TTC549 (cell line): ENCODE measurements around the gene IGFBP2.

Experiments
- FAIRE-seq: peaks from 2 replicates; lab custom pipeline; 2012; peaks lifted over from hg19 to GRCh38; lab: Jason Lieb, UNC

Gene IGFBP2

DNA sequence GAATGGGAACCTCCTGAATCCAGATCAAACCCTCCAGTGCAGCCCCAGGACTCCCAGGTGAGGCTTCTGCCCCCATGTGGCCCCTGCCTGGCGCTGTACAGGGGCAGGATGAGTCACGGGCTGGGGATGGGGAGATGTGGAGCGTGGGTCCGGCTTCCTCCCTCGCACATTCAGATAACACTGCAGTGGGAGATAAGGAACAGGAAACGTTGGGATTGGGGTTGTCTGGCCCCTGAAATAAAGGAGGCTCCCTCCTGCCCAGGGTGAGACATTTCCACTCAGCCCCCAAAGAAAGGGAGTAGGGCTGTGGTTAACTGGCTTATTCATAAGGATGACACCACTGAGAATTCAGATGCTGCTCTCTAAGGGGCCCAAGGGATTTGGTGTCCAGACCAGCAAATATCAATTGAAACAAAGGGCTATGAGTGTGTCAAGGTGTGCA, 31.4 kb downstream of the IGFBP2 start:
- FAIRE-seq, result no peak

DNA sequence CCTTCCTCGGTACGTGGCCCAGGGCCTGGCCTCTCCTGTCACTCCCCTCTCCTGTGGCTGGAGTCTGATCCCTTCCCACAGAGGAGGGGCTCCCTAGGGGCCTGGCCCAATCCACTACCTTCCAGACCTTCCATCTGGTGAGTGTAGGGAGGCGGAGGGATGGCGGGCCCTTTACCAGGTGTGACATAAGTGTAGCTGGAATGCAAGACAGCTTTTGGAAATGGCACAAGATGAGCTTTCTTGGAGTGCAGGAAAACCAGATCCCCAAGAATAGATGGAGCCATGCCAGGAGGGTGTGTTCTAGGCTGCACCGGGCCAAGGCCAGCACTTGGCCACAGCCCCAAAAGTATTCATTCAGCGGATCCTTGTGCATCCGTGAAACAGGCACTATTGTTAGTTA, 32.0 kb downstream of the IGFBP2 start:
- no peak for FAIRE-seq

DNA sequence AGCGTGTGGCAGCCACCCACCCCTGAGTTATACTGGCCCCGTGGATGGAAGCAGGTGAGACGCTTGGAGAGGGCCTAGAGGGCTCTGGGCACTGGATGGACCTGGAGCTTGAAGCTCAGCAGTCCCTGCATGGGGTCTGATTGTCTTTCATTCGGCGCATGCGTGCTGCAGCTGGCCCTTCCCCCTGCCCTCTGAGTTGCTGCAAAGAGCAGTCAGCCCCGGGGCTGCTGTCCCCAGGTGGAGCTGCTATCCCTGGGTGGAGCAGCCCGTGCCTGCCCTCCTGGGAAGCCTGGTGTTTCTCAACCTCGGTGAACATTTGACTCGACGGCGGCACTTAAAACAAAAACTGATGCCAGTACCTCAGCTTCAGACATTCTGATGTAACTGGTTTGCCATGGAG, 32.5 kb downstream of the IGFBP2 start:
- no peak for FAIRE-seq

DNA sequence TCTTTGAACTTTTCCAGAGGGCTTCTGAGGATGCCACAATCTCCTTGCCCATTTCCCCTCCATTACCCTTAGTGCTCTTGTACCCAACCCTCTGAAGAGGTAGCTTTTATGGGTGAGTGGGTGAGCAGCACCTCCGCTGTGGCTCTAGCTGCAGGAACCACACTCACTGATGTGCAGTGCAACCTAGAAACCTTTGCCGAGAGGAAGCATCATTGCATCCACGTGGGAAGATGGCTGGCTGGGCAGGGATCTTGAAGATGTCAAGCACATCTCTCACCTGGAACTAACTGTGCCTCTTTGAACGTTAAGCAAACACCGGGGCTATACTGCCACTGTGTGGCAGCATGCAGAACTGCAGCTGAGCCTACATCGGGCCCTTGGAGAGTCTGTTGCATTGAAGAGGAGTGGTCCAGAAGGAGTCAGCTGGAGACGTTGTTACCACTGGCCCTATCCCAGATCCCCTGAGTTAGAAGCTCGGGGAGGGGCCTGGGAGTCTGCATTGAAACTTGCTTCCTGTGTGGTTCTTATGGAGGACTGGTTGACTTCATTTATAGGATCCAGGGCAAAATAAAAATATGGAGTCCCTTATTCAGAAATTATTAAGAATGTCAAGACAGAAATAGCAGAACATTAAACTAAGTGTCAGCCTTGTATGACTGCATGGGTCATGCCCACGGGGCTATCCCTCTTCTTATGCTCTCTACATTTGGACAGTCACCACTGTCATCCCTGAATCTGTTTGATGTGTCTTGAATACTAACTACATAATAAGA, 33.4 kb downstream of the IGFBP2 start:
- FAIRE-seq, result no peak

DNA sequence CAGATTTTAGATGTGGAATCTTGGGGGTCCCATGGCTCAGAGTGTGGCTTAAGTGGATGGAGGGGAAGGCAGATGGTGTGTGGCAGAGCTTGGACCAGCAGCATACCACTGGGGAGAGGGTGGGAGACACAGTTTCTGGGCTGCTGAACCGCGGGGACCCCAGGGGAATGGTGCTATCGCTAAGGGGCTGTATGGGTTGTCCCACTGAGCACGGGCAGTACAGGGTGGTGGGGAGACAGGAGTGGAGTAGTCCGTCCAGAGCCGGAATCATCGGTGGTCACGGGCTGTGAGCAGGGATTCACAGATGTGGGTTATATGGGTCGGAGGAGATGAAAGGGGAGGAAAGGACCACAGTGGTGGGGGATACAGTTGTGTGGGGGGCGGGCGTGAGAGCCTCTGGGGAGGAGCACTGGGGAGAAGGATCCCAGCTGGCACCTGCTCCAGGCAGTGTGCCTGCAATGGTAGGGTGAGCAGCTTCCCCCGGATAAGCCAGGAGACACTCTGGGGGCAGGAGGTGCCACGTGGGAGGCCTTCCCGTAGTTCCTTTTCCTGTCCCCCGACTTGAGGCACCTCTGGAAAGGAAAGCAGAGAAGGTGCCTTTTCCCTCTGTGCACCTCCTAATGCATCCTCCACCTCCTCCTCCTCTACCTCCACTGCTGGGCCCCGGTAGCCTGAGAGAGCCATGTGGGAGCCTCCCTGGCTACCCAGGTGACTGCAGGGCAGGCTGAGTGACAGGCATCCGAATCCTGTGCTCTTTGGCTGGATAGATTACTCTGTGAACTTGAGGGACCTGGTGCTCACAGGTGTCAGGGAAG, 37.3 kb downstream of the IGFBP2 start:
- FAIRE-seq, result no peak

DNA sequence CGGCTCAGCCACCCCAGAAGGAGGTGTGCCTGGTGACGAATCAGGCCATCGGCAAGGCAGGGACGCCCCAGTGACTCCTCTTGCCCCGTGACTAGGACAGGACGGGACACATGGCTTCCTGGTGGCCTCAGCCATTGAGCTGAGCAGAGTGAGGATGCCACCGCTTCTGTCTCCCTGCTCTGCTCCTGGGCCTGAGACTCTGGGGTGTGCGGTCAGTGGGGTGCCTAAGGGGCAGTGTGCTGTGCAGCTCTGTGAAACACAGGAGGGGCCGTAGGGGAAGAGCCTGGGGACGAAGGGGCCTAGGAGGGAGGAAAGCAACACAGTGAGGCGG, 37.8 kb downstream of the IGFBP2 start:
- no peak for FAIRE-seq

DNA sequence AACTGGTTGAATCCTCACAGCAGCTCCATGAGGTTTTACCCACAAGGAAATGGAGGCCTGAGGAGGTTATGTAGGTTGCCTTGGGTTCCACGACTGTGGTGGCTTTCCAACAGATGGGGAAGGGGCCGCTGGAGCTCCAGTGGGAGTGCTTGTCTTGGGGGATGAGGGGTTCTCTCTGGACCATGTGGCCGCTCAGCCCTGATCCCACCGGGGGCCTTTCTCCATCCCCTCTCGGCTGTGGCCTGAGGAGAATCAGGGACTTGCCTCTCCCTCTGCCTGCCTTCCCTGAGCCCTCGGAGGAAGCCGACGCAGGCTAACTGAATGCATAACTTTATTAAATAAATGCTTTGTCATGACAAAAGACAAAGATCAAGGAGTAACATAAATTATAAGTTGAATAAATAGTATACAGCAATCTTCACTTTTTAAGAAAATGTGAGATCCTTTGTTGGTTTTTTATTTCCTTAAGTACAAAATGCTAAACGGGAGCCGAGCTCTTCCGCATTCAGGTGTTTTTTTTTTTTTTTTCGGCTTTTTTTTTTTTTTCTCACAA, 38.6 kb downstream of the IGFBP2 start:
- no peak for FAIRE-seq

DNA sequence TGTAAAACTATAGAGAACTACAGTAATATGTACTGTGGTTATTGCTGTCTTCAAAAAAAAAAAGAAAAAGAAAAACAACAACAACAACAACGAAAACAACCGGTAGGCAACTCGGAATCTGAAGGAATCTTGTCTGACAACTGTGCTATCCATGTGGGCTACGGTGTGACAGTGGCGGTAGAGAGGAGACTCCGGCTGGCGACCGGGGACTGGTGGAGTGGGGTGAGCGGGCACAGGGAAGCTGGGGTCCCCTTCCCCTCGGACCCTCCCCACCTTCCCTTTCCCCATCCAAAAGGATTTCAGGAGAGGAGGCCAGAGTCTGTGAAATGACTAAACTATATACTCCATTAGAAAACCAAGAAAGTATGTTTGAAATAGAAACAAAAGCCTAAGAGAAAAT, 39.2 kb downstream of the IGFBP2 start:
- no peak for FAIRE-seq

DNA sequence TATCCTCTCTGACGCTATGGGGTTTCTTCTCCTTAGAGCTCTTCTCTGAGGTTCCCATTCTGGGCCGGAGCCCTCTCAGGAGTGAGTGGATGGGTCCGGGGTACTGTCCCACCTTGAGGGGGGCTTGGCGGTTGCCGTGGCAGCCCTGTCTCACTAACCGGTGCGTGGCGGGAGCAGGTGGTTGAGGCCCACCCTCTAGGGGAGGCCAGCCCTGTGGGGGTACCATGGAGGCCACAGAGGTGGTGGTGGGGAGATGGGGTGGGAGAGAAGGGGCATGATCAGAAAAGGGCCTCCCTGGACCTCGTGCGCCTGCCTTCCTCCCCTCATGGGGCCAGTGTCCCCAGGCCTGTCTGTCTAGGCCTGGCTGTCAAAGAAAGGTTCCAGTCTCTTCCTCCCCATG, 39.8 kb downstream of the IGFBP2 start:
- no peak for FAIRE-seq

DNA sequence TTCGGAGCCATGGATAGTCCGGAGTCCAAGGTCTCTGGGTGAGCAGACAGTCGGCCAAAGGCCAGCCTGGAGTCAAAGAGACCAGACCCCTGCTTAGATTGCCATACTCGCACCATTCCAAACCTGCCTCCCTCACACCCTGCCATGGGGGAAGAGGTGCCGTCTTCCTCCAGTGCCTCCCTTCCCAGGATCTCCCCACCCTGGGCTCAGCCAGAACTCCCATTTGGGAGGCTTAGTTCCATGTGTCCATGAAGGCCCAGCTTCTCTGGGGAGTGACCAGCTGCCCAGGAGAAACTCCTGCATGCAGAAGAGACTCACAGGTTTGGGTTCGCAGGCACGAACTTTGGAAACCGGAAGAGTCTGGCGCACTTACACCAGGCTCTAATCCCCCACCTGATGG, 40.4 kb downstream of the IGFBP2 start:
- no peak for FAIRE-seq

DNA sequence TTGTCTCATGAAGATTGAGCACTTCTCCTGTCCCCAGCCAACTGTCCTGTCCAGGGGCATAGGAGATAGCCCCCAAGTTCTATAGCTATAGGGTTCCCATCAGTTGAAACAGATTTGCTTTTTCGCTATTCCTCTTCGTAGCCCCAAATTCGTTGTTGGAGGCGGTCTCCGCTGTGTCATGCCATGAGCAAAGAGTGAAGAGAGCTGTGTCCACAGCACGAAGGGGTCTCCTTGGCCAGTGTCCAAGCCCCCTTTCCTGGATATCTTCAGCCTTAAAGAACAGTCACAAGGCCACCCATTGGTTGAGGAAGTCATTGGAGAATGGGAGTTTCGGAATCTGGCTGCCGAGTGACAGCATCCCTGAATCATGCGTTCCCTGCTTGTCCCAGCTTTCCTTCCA, 41.2 kb downstream of the IGFBP2 start:
- FAIRE-seq, result no peak

DNA sequence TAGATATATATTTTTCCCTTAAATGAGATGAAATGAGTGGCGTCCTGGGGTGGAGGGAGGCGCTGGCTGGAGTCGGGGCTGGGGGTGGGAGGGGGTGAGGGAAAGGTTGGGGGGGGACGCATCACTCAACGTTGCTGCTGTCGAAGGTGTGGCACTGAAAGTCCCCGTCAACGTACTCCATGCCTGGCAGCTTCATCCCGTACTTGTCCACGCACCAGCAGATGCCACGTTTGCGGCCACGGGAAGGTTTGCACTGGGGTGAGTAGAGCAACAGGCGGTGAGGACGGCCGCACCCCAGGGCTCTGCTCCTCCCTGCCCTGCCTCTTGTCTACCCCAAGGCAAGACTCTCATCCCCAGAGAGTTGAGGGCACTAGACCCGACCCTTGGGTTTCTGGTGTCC, 43.4 kb downstream of the IGFBP2 start:
- no peak for FAIRE-seq

DNA sequence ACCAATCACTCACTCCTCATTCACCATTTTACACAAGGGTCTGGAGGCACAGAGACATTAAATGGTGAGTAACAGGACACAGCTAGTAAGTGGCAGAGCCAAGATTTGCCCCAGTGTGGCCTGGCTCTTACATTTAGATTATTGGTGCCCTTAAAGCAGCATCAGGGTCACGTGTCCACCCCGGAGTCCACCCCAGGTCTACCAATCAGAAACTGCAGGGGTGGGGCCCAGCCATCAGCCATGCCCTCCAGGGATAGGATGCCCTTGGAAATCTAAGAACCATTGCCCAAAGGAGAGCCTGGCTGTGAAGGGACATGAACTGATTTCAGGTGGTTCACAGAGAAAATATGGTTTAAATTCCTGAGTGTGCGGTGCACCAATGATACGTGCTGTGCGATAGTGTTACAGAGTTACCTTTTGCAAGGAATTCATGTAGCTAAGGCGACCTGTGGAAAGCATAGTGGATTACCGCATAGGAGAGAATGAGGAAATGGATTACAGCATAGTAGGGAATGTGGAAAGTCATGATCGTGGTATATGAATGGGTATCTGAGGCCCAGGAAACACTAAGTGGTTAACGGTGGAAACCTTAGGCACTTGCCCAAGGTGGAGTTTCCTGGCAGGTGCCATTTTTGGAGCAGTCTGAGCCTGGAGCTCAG, 44.3 kb downstream of the IGFBP2 start:
- FAIRE-seq, result no peak

DNA sequence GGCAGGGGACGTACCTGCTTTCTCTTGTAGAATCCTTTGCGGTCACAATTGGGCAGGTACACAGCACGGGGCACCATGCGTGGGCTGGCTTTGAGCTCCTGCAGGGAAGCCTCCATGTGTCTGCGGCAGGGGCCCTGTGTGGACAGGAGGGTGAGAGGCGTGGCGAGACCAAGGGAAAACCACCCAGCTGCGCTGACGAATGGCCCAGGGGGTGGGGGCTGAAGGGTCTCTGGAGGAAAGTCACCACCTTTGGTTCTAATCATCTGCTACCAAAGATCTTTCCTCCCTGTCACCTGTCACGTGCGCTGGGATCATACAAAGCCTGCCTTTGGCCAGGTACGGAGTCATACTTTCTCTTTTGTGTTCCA, 44.9 kb downstream of the IGFBP2 start:
- FAIRE-seq, result no peak

DNA sequence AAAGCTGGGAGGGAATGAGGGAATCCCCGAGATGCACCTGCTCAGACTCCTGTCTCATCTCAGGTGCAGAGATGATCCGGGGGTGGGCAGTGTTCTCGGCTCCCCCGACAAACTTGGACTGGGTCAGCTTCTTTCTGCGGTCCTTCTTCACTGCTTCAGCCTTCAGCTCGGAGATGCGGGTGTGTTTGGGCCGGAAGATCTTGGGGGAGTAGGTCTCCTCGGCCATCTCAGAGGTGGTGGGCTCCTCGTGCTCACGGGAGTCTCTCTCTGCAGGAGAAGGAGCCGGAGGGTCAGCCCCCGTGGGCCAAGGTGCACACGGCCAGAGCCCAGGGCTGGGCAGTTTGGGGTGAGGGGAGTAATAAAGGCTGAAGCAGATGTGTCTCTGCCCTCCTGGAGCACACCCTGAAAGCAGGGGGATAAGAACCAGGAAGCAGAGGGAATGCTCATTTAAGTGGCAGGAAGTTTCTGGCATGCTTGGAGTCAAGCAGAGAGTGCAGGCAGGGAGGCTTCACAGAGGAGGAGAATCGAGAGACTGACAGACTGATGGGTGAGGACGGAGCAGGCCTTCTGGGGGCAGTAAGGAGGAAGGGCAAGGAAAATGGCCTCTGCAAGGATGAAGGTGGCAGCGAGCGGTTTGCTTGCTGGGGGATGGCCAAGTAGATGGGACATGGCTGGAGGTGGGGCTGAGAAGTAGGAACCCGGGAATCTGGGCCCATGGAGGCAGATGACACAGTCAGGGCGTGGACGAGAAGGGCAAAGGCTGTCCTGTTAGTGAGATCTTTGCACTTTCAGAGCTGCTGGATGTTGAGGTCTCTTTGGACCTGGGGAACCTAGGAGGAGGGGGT, 45.8 kb downstream of the IGFBP2 start:
- FAIRE-seq, result no peak

DNA sequence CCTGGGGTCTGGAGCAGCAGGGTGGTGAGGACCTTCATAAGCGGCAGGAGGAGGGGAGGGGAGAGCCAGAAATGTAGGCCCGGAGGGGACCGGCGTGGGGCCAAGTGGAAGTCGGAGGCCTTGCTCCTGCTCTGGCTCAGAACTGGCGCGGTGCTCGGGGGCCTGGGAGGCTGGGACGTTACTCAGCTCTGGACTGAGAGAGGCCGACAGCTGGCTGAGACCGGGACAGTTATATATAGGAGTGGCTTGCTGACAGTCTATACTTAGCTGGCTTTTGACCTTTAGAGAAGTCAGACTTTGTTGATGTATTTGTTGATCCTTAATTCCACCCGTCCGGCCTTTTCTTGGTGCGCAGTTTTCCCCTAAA, 46.4 kb downstream of the IGFBP2 start:
- FAIRE-seq, result no peak

DNA sequence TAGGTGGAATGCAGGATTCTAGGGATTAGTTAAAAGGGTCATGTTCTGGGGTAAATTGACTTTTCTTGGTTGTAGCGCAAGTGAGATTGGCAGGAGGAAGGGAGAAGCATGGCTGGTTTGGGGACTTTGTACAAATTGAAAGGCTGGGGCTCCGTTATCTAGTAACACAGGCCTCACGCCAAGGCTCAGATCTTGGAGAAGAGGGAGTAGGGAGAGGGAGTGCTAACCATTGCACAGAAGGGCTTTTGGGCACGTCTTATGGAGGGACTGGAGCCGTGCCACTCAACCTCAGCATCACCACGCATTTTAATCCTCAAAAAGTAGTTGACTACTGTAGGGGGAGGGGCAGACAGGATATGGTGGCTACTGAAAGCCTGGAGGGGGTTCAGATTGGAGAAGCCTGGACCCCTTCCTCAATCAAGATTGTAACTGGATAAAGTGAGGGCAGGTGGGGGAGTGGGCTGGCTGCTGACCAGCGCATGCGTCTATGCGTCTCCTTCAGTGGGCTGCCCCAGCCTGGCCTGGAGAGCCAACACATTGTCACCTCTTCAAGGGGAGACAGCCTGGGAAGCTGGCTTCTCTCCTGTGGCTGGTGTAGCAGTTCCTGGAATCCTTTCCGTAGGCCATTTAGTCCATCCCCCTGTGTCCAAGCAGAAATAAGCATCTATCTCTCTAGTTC, 47.9 kb downstream of the IGFBP2 start:
- FAIRE-seq, result no peak

DNA sequence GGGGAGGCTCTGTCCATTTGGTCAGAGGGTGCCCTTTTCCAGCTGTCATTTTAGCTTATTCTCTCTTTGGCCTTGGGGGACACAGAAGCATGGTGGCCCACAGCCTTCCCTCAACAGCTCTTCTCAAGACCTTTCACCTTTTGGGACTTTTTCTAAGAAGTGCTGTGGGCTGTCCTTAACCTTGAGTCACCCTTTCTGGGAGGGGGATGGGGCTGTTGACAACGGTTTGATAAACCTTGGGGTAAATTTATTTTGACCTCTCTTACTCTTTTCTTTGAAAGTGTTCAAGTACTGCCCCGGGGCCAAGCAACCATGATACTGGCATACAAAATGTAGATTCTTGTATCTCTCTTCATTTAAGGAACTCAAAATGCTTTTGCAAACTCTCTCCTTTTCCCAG, 48.5 kb downstream of the IGFBP2 start:
- FAIRE-seq, result no peak

DNA sequence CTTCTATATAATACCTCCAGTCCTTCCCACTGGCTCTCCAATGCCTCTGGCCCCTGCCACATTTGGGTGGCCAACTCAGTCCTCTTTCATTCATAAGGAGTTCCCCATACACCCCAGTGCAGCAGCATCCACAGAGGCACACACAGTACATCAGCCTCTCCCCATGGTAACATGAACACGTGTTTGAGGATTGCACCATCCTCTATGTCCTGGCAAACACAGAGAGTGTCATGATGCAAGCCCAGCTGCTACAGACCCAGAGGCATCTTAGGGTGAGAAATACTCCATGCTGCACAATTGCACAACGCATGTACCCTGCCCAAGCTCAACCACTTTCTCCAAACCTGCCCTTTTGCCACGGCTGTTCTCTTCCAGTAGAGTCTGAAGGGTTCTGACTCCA, 50.6 kb downstream of the IGFBP2 start:
- FAIRE-seq, result no peak

DNA sequence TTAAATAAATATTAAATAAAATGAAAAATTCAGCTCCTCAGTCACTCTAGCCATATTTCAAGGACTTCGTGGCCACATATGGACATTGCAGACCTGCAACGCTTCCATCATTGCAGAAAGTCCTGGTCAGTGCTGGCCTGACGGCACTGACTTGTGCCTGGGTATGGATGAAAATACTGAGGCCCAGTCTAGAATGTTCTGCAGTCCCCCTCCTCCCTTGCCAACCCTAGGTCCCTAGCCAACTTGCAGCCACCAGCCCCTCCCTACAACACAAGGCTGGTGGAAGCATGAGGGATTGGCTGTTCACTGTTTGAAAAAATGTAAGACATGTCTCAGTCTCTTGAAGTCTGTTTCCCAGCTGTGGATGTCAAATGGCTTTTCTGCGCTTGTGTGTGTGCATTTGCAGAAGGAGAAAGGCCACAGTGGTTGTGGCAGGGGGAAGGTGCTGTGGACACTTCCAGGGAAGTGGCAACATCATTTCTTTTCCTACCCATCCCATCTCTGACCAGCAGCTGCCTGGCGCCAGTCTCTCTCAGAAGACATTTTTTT, 52.2 kb downstream of the IGFBP2 start:
- FAIRE-seq, result no peak

DNA sequence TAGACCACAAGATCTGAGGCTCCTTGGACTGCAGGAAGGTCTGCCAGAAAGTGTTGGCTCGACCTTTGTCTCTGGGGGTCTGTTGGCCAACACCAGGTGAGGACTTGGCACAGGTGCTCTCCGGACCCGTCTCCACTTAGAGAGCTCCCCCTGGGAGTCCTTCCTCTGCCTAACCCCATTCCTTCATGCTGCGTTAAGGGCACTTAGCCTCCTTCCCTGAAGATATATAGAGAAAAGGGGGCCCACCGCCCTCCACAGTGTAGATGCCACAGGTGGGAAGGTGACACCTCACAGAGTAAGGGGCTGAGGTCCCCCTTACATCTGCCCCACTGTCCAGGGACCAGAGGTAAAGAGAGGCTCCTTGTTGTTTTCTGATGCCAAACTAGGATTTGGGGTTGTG, 53.9 kb downstream of the IGFBP2 start:
- no peak for FAIRE-seq
